Astrocyte (in vitro differentiated cells and primary cell): ENCODE results near the gene IWS1.

ENCODE experiments used
- EZH2 ChIP-seq: IDR thresholded peaks from 2 replicates; pipeline ENCODE4 v1.6.1; 2012; ENCODE audit warnings: mild to moderate bottlenecking, low read length, inconsistent platforms; ENCODE audit not compliant: insufficient read depth
- TF ChIP-seq, protein P1 (sequence below): IDR thresholded peaks from 2 replicates; pipeline ENCODE4 v1.5.1; 2011; ENCODE audit warnings: low read depth, mild to moderate bottlenecking, inconsistent platforms, low read length, moderate library complexity; ENCODE audit not compliant: insufficient read depth

DNA sequence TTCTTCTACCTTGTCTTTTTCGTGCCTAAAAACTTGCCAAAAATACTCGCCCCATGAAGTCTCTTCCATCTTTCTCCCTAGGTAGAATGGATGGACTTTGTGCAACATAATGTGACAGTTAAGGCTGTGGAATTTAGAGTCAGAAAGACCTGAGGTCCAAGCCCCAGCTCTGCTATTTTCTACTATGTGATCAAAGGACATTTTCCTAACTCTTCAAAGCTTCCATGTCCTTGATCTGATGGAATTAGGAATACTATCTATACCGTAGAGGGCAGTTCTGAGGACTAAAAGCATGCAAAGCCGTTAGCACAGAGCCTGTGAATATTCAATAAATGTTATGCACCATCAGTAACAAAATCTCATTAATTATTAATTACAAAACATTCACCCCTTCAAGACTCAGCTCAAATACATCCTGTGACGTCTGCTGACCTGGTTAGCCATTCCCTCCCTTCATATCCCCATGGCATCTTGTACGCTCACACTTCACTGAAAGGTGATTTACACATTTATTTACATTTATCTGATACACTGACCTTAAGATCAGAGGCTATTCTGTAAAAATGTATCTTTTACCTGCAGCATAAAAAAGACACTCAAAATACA is 15.1 kb downstream of the IWS1 start:
- TF ChIP-seq, protein P1, sequence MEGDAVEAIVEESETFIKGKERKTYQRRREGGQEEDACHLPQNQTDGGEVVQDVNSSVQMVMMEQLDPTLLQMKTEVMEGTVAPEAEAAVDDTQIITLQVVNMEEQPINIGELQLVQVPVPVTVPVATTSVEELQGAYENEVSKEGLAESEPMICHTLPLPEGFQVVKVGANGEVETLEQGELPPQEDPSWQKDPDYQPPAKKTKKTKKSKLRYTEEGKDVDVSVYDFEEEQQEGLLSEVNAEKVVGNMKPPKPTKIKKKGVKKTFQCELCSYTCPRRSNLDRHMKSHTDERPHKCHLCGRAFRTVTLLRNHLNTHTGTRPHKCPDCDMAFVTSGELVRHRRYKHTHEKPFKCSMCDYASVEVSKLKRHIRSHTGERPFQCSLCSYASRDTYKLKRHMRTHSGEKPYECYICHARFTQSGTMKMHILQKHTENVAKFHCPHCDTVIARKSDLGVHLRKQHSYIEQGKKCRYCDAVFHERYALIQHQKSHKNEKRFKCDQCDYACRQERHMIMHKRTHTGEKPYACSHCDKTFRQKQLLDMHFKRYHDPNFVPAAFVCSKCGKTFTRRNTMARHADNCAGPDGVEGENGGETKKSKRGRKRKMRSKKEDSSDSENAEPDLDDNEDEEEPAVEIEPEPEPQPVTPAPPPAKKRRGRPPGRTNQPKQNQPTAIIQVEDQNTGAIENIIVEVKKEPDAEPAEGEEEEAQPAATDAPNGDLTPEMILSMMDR, result no peak
- TF ChIP-seq EZH2, result no peak
